Thymus (tissue), 14 donors: ENCODE results near the gene JAKMIP1. TPM values are rescaled to one million over a fixed set of nuclear protein-coding genes. Genes with fewer than 3 reads are reported as not detected.

Experiments
- DNase-seq, 9 donors: peaks; one replicate each; pipeline ENCODE4 v3.0.0-alpha.2; 2013; ENCODE audit warnings: low spot score in 9 of 9, low read depth in 6 of 9, missing footprints in 1 of 9
- H3K27ac ChIP-seq, 2 donors: one replicate each; pipeline ENCODE4 v1.5.1; 2013; ENCODE audit warnings: control low read depth in 1 of 2, low read depth in 1 of 2, low read length in 1 of 2, mild to moderate bottlenecking in 1 of 2, moderate library complexity in 1 of 2
- H3K27me3 ChIP-seq, 2 donors: one replicate each; pipeline ENCODE4 v1.5.1; 2013; ENCODE audit warnings: low read length in 1 of 2; ENCODE audit not compliant: control insufficient read depth in 2 of 2, insufficient read depth in 1 of 2
- H3K36me3 ChIP-seq, 2 donors: one replicate each; pipeline ENCODE4 v1.5.1; 2013; ENCODE audit warnings: low read length in 1 of 2, mild to moderate bottlenecking in 1 of 2, moderate library complexity in 1 of 2; ENCODE audit not compliant: control insufficient read depth in 2 of 2, insufficient read depth in 2 of 2
- H3K4me1 ChIP-seq, 2 donors: one replicate each; pipeline ENCODE4 v1.5.1; 2013; ENCODE audit warnings: low read length in 2 of 2; ENCODE audit not compliant: control insufficient read depth in 2 of 2, insufficient read depth in 2 of 2
- H3K4me3 ChIP-seq, 2 donors: one replicate each; pipeline ENCODE4 v1.5.1; 2013; ENCODE audit warnings: low read length in 2 of 2, control low read depth in 1 of 2, mild to moderate bottlenecking in 1 of 2
- H3K9me3 ChIP-seq, 2 donors: one replicate each; pipeline ENCODE4 v1.5.1; 2013; ENCODE audit warnings: low read length in 1 of 2, mild to moderate bottlenecking in 1 of 2; ENCODE audit not compliant: control insufficient read depth in 2 of 2, insufficient read depth in 1 of 2
- WGBS: extraction: QIAGEN DNeasy Blood & Tissue Kit; methylation state at CpG from one replicate; pipeline ENCODE4 v1.1.7; 2013; 5-methylcytosine and 5-hydroxymethylcytosine counted together
- long read RNA-seq, 10 donors: transcript quantifications; one replicate each; lab custom pipeline, GENCODE V29; 2026
- polyA plus RNA-seq: library from polyadenylated mRNA; stranded (reverse); fragments of 200-250 nt; gene quantifications from one replicate; pipeline ENCODE4 v1.2.3, GENCODE V29; 2013
- total RNA-seq: library from RNA; stranded (reverse); fragments of 120-200 nt; gene quantifications from one replicate; pipeline ENCODE4 v1.2.4, GENCODE V29; 2013
- donor health status: healthy.

The JAKMIP1 gene
- 0.19 TPM for total RNA-seq
- polyA plus RNA-seq, result 1.5 TPM
- long read RNA-seq, donor 1, result 0 reads
- long read RNA-seq, donor 2, result 0 reads
- long read RNA-seq, donor 3, partial matches to known transcripts, result 0 of 1 reads
- long read RNA-seq, donor 3, other reads (novel, unspliced or antisense), result 0 of 1 reads
- long read RNA-seq, donor 4, result 0 reads
- long read RNA-seq, donor 5, result 0 reads
- long read RNA-seq, donor 6, result 0 reads
- long read RNA-seq, donor 7, result 0 reads
- long read RNA-seq, donor 8, result 0 reads
- long read RNA-seq, donor 9, result 0 reads
- long read RNA-seq, donor 10, result 0 reads

DNA sequence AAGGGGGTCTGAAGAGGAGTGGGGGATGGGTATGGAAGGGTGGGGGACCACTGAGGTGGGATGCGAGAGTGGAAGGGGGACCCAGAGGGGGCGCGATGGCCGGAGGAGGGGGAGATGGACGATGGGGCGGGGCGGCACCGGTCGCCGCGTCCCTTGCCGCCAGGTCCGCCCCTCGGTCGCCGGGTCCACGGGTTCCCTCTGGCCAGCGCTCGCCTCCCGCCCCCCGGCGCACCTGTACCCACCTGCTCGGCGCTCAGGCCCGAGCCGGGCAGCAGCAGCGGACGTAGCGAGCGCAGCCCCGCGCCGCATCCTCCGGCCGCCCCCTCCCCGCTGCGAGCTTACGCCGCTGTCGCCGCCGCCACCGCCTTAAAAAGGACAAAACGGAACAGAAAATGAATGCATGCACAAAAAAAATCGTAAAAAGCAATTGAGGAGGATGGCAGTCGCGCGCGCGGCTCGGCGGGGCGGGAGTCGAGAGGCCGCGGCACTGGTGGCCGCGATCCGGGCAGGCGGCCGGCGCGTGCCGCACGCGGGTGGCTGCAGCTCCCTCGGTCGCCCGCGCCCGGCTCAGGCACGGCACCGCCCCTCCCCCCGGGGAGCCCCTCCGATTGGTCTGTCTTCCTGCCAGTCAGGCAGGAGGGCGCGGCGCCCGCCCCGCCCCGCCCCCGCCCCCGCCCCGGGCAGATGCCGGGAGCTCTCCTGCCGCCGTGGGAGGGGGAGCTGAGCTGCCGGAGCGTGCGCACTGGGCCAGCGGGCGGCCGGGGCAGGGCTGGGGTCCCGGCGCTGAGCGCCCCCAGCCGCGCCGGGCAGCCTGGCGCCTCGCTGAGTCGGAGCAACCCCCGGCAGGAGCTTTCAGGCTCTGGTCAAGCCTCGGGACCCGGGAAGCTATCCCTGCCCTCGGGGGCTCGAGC lies at the start of gene JAKMIP1:
Gene JAKMIP1, minus strand, starts transcription at position 539 of the 911 bp plus-strand sequence. CDS start 87,699 bp downstream, outside the sequence.
- no peaks in the 10 kb centered on the region for H3K36me3 ChIP-seq
- H3K27ac ChIP-seq, result no peak within 1 kb of the TSS
- 2% methylated on average over 107 of the region's 107 CpGs for WGBS
- H3K27me3 ChIP-seq, result peaks cover 25 to 63% of the 10 kb centered on the region in 2 donors
- peaks cover 0 to 2% of the 10 kb centered on the region in 2 donors for H3K4me1 ChIP-seq
- peaks cover 0 to 4% of the 10 kb centered on the region in 2 donors for H3K9me3 ChIP-seq
- peak within 1 kb of the TSS in 1 of 2 donors; percentile 56 for H3K4me3 ChIP-seq
- peak in 8 of 9 donors; percentile 9 to 68 (median 34) for DNase-seq

GRCh38 chr4:6248394-6248793 lies 48.0 kb upstream of the JAKMIP1 start:
- H3K36me3 ChIP-seq, result no peaks in the 10 kb centered on the region
- no peak overlapping the region for H3K27ac ChIP-seq
- no peaks in the 10 kb centered on the region for H3K4me1 ChIP-seq
- peaks cover 0 to 9% of the 10 kb centered on the region in 2 donors for H3K9me3 ChIP-seq
- H3K27me3 ChIP-seq, result peaks cover 10 to 40% of the 10 kb centered on the region in 2 donors
- 75% methylated on average over 10 of the region's 10 CpGs for WGBS
- DNase-seq, result no peak
- H3K4me3 ChIP-seq, result no peak overlapping the region

DNA sequence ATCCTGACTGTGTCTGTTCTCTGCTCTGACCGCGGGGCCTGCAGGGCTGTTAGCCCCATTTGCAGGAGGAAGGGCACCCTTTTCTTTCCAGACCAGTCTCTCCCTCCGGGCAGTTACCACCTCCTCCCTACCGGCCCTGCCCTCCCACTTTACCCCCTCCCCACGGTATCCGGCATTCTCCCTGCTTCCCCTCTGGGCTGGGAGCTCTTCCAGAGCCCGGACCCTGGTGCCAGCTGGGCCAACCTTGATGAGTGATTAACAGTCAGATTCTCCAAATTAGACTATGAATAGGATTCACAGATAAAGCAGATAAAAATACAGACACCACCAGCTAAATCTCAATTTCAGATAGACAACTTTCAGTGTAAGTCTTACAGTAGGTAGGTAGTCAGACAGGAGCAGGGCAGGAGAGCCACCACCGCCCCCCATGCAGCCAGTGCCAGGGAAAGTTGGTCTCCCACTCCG lies 45.9 kb upstream of the JAKMIP1 start:
- WGBS, result 54% methylated on average over 9 of the region's 9 CpGs
- Histone ChIP-seq H3K4me1 (no peaks in the 10 kb centered on the region), H3K9me3 (peaks cover 0 to 11% of the 10 kb centered on the region in 2 donors), H3K27ac (no peak overlapping the region), H3K27me3 (peaks cover 10 to 40% of the 10 kb centered on the region in 2 donors), H3K4me3 (no peak overlapping the region), H3K36me3 (no peaks in the 10 kb centered on the region)
- no peak for DNase-seq

- no peak for DNase-seq
- WGBS, result 20% methylated on average over 67 of the region's 67 CpGs
- no peak overlapping the region for H3K4me3 ChIP-seq
- peaks cover 0 to 11% of the 10 kb centered on the region in 2 donors for H3K9me3 ChIP-seq
- H3K27ac ChIP-seq, result no peak overlapping the region
- H3K4me1 ChIP-seq, result no peaks in the 10 kb centered on the region
- peaks cover 8 to 39% of the 10 kb centered on the region in 2 donors for H3K27me3 ChIP-seq
- H3K36me3 ChIP-seq, result no peaks in the 10 kb centered on the region
These were observed 45.2 kb upstream of the JAKMIP1 start for GRCh38 chr4:6245246-6246169.

DNA sequence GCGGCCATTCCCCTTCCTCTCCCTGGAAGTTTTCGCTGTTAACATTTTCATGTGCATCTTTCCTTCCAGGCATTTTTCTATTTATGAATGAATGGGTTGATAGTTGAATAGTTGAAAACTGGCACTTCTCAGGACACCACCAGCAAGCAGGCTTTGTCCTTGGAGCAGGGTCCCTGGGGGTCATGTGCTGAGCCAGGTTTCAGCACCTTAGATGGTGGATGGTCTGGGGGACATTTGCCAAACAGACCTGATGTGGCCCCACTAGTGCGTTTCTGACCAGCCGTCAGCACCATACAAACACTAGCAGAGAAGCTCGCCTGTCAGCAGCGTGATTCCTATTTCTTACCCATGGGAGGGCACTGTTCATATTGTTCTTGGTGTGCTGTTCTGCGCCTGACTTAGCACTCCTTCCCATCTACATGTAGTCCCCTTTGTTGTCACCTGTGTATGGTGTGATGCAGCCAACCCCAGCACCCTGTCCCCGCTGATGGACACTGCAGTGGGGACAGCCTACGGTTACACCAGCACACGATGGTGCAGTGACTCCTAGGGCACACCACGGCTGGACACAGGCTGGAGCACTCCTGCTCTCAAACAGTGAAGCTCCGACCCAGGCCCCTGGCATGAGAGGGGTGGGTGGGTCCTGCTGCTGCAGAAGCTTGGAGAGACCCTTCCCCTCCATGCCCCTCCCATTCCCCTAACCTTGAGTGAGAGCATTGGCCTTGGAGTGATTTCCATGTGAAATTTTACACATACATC lies 42.1 kb upstream of the JAKMIP1 start:
- no peak overlapping the region for H3K4me3 ChIP-seq
- H3K4me1 ChIP-seq, result no peaks in the 10 kb centered on the region
- no peaks in the 10 kb centered on the region for H3K36me3 ChIP-seq
- H3K27ac ChIP-seq, result no peak overlapping the region
- WGBS, result 83% methylated on average over 12 of the region's 12 CpGs
- H3K9me3 ChIP-seq, result peaks cover 0 to 11% of the 10 kb centered on the region in 2 donors
- DNase-seq, result no peak
- H3K27me3 ChIP-seq, result peaks cover 5 to 24% of the 10 kb centered on the region in 2 donors

DNA sequence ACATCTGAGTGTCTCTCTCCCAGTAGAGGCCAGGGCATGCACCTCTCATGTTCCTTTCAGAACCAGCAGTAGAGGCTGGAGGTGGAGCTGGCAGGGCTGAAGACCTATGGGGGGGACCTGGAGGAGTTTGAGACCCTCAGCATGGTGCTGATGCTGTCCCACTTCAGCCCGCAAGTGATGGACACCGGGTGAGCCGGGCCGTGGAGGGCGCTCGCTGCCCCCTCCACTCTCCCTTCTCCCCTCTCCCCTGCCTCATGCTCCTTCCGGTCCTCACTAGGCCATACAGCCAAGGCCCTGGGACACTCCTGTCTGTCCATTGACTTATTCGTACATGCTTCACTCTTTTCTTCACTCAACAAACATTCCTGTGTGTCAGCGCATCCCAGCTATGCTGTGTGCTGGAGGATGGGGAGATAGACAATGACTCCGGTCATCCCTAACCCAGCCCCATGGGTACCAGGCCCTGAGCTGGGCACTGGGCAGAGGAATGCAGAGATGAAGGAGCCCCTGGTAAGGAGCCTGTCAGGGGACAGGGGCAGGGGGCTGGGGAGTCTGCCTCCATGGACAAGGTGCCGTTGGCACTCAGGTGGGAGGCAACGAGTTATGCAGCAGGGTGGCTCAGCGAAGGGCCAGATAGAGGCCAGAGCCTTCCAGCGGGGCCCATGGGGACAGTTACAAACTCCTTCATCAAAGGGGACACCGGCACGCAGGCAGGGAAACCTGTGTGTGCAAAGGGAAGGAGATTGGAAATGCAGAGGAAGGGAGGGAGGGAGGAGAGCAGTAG lies 40.9 kb upstream of the JAKMIP1 start:
- H3K27me3 ChIP-seq, result peaks cover 5 to 20% of the 10 kb centered on the region in 2 donors
- no peak overlapping the region for H3K27ac ChIP-seq
- DNase-seq, result no peak
- no peaks in the 10 kb centered on the region for H3K4me1 ChIP-seq
- no peaks in the 10 kb centered on the region for H3K36me3 ChIP-seq
- WGBS, result 90% methylated on average over 16 of the region's 16 CpGs
- H3K4me3 ChIP-seq, result no peak overlapping the region
- H3K9me3 ChIP-seq, result peaks cover 0 to 11% of the 10 kb centered on the region in 2 donors

GRCh38 chr4:6239968-6240367 lies 39.6 kb upstream of the JAKMIP1 start:
- H3K36me3 ChIP-seq, result no peaks in the 10 kb centered on the region
- WGBS, result 85% methylated on average over 11 of the region's 11 CpGs
- no peak overlapping the region for H3K4me3 ChIP-seq
- no peaks in the 10 kb centered on the region for H3K4me1 ChIP-seq
- peaks cover 0 to 11% of the 10 kb centered on the region in 2 donors for H3K9me3 ChIP-seq
- peaks cover 0 to 7% of the 10 kb centered on the region in 2 donors for H3K27me3 ChIP-seq
- H3K27ac ChIP-seq, result no peak overlapping the region
- no peak for DNase-seq
